HCT116 (cell line): Measurements from ENCODE around the gene TGM4.

Experiments
- CEBPB ChIP-seq: IDR thresholded peaks from 2 replicates; pipeline ENCODE4 v1.6.1; 2012; ENCODE audit warnings: low read depth
- CTCF ChIP-seq, 3 experiments: fragments of 200-600 bp in 1 of 3; sonication (generic) in 1 of 3; IDR thresholded peaks in 2 of 3; conservative IDR thresholded peaks in 1 of 3; 2 replicates each; pipeline ENCODE4 v1.5.1; 2012 to 2017; ENCODE audit warnings: low read depth in 2 of 3, low read length in 2 of 3, antibody characterized with exemption in 1 of 3, borderline replicate concordance in 1 of 3, control low read depth in 1 of 3, mild to moderate bottlenecking in 1 of 3, mixed read lengths in 1 of 3, mixed run types in 1 of 3, moderate library complexity in 1 of 3; ENCODE audit not compliant: insufficient read depth in 1 of 3
- EZH2 ChIP-seq: fragments of 200-600 bp; sonication (generic); IDR thresholded peaks from 2 replicates; pipeline ENCODE4 v1.6.1; 2017; ENCODE audit warnings: antibody characterized with exemption, mixed run types
- MAX ChIP-seq: IDR thresholded peaks from 2 replicates; pipeline ENCODE4 v1.6.1; 2012
- POLR2A ChIP-seq: IDR thresholded peaks from 2 replicates; pipeline ENCODE4 v1.7.0; 2011; ENCODE audit warnings: borderline replicate concordance; ENCODE audit not compliant: insufficient read depth, insufficient read length; ENCODE audit errors: extremely low read depth
- POLR2AphosphoS5 ChIP-seq: IDR thresholded peaks from 2 replicates; pipeline ENCODE4 v1.6.1; 2011; ENCODE audit warnings: mild to moderate bottlenecking, low read depth, low read length, moderate library complexity
- RAD21 ChIP-seq: IDR thresholded peaks from 2 replicates; pipeline ENCODE4 v1.6.1; 2012; ENCODE audit warnings: low read depth, mild to moderate bottlenecking
- SIN3A ChIP-seq: IDR thresholded peaks from 2 replicates; pipeline ENCODE4 v1.6.1; 2012; ENCODE audit warnings: low read depth
- SP1 ChIP-seq: IDR thresholded peaks from 2 replicates; pipeline ENCODE4 v1.6.1; 2012; ENCODE audit warnings: low read depth
- ZNF274 ChIP-seq: fragments of 200-500 bp; sonication (Bioruptor generic); IDR thresholded peaks from 2 replicates; pipeline ENCODE4 v1.6.1; 2014; ENCODE audit warnings: mild to moderate bottlenecking, low read depth, low read length, inconsistent platforms
- TF ChIP-seq, protein P1 (sequence below): IDR thresholded peaks from 2 replicates; pipeline ENCODE4 v1.6.1; 2012; ENCODE audit warnings: low read depth

DNA sequence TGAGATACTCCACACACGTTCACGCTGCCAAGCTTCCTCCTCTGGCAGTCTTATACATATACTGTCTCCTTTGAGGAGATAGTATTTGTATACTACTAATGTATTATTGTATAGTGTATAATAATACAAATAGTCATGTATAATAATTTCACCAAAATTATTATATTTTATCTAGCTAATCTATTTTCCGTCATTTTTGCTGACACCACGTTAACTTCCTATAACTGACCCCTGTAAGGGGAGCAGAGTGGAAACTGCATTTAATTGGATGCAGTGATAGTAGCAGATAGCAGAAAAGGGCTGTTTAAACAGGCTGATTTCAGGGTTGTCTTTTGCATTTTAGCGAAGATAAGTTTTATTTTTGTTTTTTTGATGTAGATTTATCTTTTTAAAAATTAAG is 43.2 kb upstream of the TGM4 start:
- TF ChIP-seq CTCF (IDR thresholded peaks at IDR 0.05 in 2 of 3, conservative IDR thresholded peaks at IDR 0.05 in 1 of 3; ENCODE audit: borderline replicate concordance in 1 of 3, insufficient read depth in 1 of 3, low read depth in 2 of 3, low read length in 2 of 3) (no peak), SIN3A (no peak), EZH2 (no peak), SP1 (no peak), POLR2A (no peak), ZNF274 (no peak), POLR2AphosphoS5 (no peak), CEBPB (no peak), RAD21 (no peak), MAX (no peak)
- TF ChIP-seq, protein P1, sequence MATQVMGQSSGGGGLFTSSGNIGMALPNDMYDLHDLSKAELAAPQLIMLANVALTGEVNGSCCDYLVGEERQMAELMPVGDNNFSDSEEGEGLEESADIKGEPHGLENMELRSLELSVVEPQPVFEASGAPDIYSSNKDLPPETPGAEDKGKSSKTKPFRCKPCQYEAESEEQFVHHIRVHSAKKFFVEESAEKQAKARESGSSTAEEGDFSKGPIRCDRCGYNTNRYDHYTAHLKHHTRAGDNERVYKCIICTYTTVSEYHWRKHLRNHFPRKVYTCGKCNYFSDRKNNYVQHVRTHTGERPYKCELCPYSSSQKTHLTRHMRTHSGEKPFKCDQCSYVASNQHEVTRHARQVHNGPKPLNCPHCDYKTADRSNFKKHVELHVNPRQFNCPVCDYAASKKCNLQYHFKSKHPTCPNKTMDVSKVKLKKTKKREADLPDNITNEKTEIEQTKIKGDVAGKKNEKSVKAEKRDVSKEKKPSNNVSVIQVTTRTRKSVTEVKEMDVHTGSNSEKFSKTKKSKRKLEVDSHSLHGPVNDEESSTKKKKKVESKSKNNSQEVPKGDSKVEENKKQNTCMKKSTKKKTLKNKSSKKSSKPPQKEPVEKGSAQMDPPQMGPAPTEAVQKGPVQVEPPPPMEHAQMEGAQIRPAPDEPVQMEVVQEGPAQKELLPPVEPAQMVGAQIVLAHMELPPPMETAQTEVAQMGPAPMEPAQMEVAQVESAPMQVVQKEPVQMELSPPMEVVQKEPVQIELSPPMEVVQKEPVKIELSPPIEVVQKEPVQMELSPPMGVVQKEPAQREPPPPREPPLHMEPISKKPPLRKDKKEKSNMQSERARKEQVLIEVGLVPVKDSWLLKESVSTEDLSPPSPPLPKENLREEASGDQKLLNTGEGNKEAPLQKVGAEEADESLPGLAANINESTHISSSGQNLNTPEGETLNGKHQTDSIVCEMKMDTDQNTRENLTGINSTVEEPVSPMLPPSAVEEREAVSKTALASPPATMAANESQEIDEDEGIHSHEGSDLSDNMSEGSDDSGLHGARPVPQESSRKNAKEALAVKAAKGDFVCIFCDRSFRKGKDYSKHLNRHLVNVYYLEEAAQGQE: no peak
